T-cell (primary cell): ENCODE results near the gene BLMH. TPM values are rescaled to one million over a fixed set of nuclear protein-coding genes. Genes with fewer than 3 reads are reported as not detected.
A peak's percentile ranks its signal among the peaks of the same experiment; 100 is the strongest.

ENCODE experiments used
- ATAC-seq, 4 experiments: fragments of 200-7000 bp in 3 of 4; fragments of 150-1000 bp in 1 of 4; cut with Tn5 transposase; replicated peaks in 1 of 4; 1 replicate in 3 of 4; 2 replicates in 1 of 4; pipeline ENCODE4 v1.10.0; 2021; ENCODE audit warnings: moderate library complexity in 3 of 4, mild to moderate bottlenecking in 2 of 4, moderate number of reproducible peaks in 1 of 4
- CTCF ChIA-PET, 2 donors: fragments of 300-600 bp; sonication (Branson Sonifier 250); formaldehyde crosslinking; loops; one replicate each; lab custom pipeline; 2022; ENCODE audit warnings: antibody characterized with exemption in 2 of 2; lab: Charles Lee
- POLR2A ChIA-PET, 2 donors: fragments of 300-600 bp; sonication (Branson Sonifier 250); formaldehyde crosslinking; loops; one replicate each; lab custom pipeline; 2022; ENCODE audit warnings: antibody characterized with exemption in 2 of 2; lab: Charles Lee
- DNase-seq, 35 experiments: peaks; one replicate each; pipeline versions ENCODE4 v3.0.0 to v3.0.0-alpha.2; 2013 to 2023
- H3K27ac ChIP-seq: one replicate; pipeline ENCODE4 v1.5.1; 2013; ENCODE audit warnings: low read length
- H3K27me3 ChIP-seq, 2 experiments: replicated peaks in 1 of 2; 1 replicate in 1 of 2; 2 replicates in 1 of 2; pipeline versions ENCODE4 v1.6.1 to v1.7.0; 2013; ENCODE audit warnings: low read length in 1 of 2, mixed read lengths in 1 of 2; ENCODE audit not compliant: control insufficient read depth in 2 of 2, insufficient read depth in 2 of 2; ENCODE audit errors: extremely low read depth in 1 of 2
- H3K36me3 ChIP-seq, 2 donors: 1 replicate in 1 of 2; 2 replicates in 1 of 2; pipeline versions ENCODE4 v1.6.1 to v1.7.0; 2013; ENCODE audit warnings: low read length in 1 of 2; ENCODE audit not compliant: control insufficient read depth in 2 of 2, insufficient read depth in 1 of 2; ENCODE audit errors: extremely low read depth in 1 of 2
- H3K4me1 ChIP-seq, 2 experiments: 1 replicate in 1 of 2; 2 replicates in 1 of 2; pipeline versions ENCODE4 v1.6.1 to v1.7.0; 2013; ENCODE audit warnings: low read length in 2 of 2, mixed read lengths in 1 of 2; ENCODE audit not compliant: insufficient read depth in 2 of 2, control insufficient read depth in 1 of 2; ENCODE audit errors: extremely low read depth in 1 of 2
- H3K4me3 ChIP-seq, 2 donors: 1 replicate in 1 of 2; 2 replicates in 1 of 2; pipeline versions ENCODE4 v1.5.1 to v1.7.0; 2013; ENCODE audit warnings: mild to moderate bottlenecking in 2 of 2, low read length in 1 of 2, moderate library complexity in 1 of 2; ENCODE audit not compliant: control insufficient read depth in 1 of 2; ENCODE audit errors: extremely low read depth in 1 of 2
- H3K9me3 ChIP-seq: 2 replicates; pipeline ENCODE4 v1.7.0; 2013
- H3K27ac Mint-ChIP-seq, 2 donors: one replicate each; pipeline ENCODE4 v1.8.0; 2020 to 2021; ENCODE audit warnings: mild to moderate bottlenecking in 2 of 2, mixed read lengths in 2 of 2
- H3K27me3 Mint-ChIP-seq, 2 donors: one replicate each; pipeline ENCODE4 v1.8.0; 2021 to 2022; ENCODE audit warnings: mixed read lengths in 2 of 2
- H3K36me3 Mint-ChIP-seq: one replicate; pipeline ENCODE4 v1.8.0; 2021; ENCODE audit warnings: mixed read lengths
- H3K4me1 Mint-ChIP-seq, 3 donors: one replicate each; pipeline ENCODE4 v1.8.0; 2020 to 2022; ENCODE audit warnings: mixed read lengths in 3 of 3, mild to moderate bottlenecking in 1 of 3
- H3K4me3 Mint-ChIP-seq, 3 donors: one replicate each; pipeline ENCODE4 v1.8.0; 2020 to 2022; ENCODE audit warnings: mild to moderate bottlenecking in 3 of 3, mixed read lengths in 3 of 3, moderate library complexity in 3 of 3
- H3K9me3 Mint-ChIP-seq, 3 donors: one replicate each; pipeline ENCODE4 v1.8.0; 2020 to 2022; ENCODE audit warnings: mixed read lengths in 3 of 3
- WGBS: methylation state at CpG from one replicate; pipeline ENCODE4 v1.1.5; 2013; ENCODE audit warnings: missing lambda C conversion rate; ENCODE audit not compliant: insufficient coverage; 5-methylcytosine and 5-hydroxymethylcytosine counted together
- total RNA-seq, 35 experiments: library from RNA in 6 of 35; stranded (reverse) in 6 of 35; fragments of 120-200 nt in 1 of 35; gene quantifications; one replicate each; pipeline versions ENCODE4 v1.2.1 to v1.2.4 and lab custom pipeline; 2013 to 2026

The BLMH gene
- total RNA-seq, 5 donors from 2014 or later (not counting 1 experiment from before 2014, with no cell fraction given): 38.8 to 60.2 (median 47.4) TPM

DNA sequence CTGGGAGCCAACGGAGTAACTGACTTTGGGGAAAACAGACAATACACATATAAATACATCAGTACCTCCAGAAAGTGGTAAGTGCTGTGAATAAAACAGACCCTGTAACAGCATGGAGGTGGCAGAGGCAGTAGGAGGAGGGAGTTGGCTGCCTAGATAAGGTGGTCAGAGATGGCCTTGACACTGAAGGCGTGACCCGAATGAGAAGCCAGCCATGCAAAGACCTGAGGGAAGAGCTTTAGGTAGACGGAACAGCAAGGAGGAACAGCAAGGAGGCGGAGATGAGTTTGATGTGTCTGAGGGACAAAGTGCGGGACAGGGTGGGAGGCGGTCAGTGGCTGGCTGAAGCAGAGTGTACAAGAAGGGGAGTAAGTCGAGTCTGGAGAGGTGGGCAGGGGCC, 48.2 kb downstream of the BLMH start:
- WGBS: 86% methylated on average over 7 of the region's 8 CpGs
- peaks cover 27% of the 10 kb centered on the region for H3K36me3 Mint-ChIP-seq
- DNase-seq: no peak
- CTCF ChIA-PET: interaction anchor here (0.6 kb wide), 2 partner anchors 843 to 1064 kb away, joined by 3 read pairs; partner anchors contain the start of gene MYO18A (in 1 of the 2)
- POLR2A ChIA-PET: no interaction called here
- no peak overlapping the region for H3K4me3 Mint-ChIP-seq
- H3K9me3 ChIP-seq: no peaks in the 10 kb centered on the region
- no peak overlapping the region for H3K27ac Mint-ChIP-seq
- H3K27ac ChIP-seq: no peak overlapping the region
- peaks cover 9 to 12% of the 10 kb centered on the region in 2 donors for H3K27me3 Mint-ChIP-seq
- peaks cover 4 to 11% of the 10 kb centered on the region in 2 donors for H3K36me3 ChIP-seq
- H3K4me1 ChIP-seq: no peaks in the 10 kb centered on the region
- H3K27me3 ChIP-seq: peaks cover 0 to 11% of the 10 kb centered on the region in 2 experiments
- no peaks in the 10 kb centered on the region for H3K9me3 Mint-ChIP-seq
- peaks cover 4 to 7% (median 4%) of the 10 kb centered on the region in 3 donors for H3K4me1 Mint-ChIP-seq
- ATAC-seq: no peak
- no peak overlapping the region for H3K4me3 ChIP-seq

DNA sequence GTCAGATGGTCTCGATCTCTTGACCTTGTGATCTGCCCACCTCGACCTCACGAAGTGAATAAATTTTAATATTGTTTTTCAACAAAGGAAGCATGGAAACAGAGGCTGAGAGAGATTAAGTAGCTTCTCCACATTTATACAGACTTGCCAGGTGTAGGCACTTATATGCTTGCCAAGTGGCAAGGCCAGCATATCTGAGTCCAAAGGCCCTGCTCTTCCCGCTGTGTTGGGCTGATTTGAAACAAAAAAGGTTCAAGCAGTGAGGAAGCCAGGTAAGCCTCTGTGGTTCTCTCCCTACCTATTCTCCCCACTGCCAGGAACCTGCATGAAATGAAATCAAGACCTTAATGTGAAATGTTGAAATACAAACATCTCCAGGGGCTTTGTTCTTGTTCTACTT, 48.7 kb downstream of the BLMH start:
- Mint-ChIP-seq H3K9me3 (no peaks in the 10 kb centered on the region), H3K27ac (no peak overlapping the region)
- no peak for ATAC-seq

DNA sequence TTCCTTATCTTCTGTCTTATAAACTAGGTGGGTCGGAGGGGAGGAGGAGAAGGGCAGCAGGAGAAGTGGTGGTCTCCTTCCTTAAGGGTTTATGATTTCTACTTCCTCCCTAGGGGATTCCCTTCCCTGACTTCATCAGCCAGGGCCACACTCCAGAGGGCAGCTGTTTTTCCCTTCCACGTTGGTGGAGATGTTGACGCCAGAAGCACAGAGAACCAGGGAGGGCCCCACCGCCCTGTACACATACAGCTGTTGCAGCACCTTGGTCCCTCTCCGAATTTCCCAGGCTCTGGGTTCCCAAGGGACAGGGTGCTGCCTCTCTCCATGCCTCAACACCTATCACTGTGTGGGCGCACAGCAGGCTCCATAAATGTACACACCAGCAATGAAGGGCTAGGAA, 50.7 kb downstream of the BLMH start:
- peaks cover 0 to 20% of the 10 kb centered on the region in 2 experiments for H3K4me1 ChIP-seq
- POLR2A ChIA-PET: no interaction called here
- H3K27me3 ChIP-seq: peaks cover 2 to 34% of the 10 kb centered on the region in 2 experiments
- WGBS: 100% methylated on average over 1 of the region's 6 CpGs
- H3K9me3 ChIP-seq: no peaks in the 10 kb centered on the region
- H3K36me3 Mint-ChIP-seq: peaks cover 6% of the 10 kb centered on the region
- no peak for DNase-seq
- H3K27me3 Mint-ChIP-seq: peaks cover 28 to 30% of the 10 kb centered on the region in 2 donors
- H3K4me3 Mint-ChIP-seq: no peak overlapping the region
- H3K4me1 Mint-ChIP-seq: peaks cover 10 to 23% (median 18%) of the 10 kb centered on the region in 3 donors
- H3K9me3 Mint-ChIP-seq: no peaks in the 10 kb centered on the region
- no peak overlapping the region for H3K27ac Mint-ChIP-seq
- no peak for ATAC-seq
- no peaks in the 10 kb centered on the region for H3K36me3 ChIP-seq
- H3K4me3 ChIP-seq: no peak overlapping the region
- no peak overlapping the region for H3K27ac ChIP-seq
- CTCF ChIA-PET: no interaction called here

More for the DNA sequence above, 48.7 kb downstream of the BLMH start:
- Mint-ChIP-seq H3K36me3 (peaks cover 22% of the 10 kb centered on the region), H3K27me3 (peaks cover 15 to 18% of the 10 kb centered on the region in 2 donors), H3K4me3 (no peak overlapping the region), H3K4me1 (peaks cover 6 to 10% (median 9%) of the 10 kb centered on the region in 3 donors)
- peaks cover 0 to 17% of the 10 kb centered on the region in 2 experiments for H3K27me3 ChIP-seq
- ChIA-PET CTCF (interaction anchor here in 1 of 2 donors (0.6 kb wide), 1 partner anchor 843 kb away, joined by 3 read pairs; no protein-coding TSS in a partner anchor), POLR2A (no interaction called here)
- no CpG with 5 or more reads among the region's 4 CpGs for WGBS
- H3K36me3 ChIP-seq: peaks cover under 1 to 6% of the 10 kb centered on the region in 2 donors
- peaks cover 0 to 4% of the 10 kb centered on the region in 2 experiments for H3K4me1 ChIP-seq
- H3K27ac ChIP-seq: no peak overlapping the region
- DNase-seq: no peak
- H3K4me3 ChIP-seq: no peak overlapping the region
- no peaks in the 10 kb centered on the region for H3K9me3 ChIP-seq

DNA sequence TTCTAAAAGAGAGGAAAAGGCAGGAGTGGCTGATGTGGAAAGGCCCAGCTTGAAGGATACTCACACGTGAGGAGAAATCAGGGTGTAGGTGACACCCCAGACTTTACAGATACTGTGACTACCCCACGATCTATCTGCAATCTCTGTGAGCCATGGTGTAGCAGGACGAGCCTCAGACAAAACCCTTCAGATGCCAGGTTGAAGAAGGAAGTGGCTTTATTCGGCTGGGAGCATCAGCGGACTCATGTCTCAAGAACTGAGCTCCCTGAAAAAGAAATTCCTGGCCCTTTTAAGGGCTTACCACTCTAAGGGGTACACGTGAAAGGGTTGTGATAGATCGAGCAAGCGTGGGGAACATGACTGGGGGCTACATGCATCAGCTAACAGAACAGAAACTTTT, 51.6 kb downstream of the BLMH start:
- H3K36me3 ChIP-seq: no peaks in the 10 kb centered on the region
- POLR2A ChIA-PET: no interaction called here
- H3K4me1 ChIP-seq: peaks cover 0 to 29% of the 10 kb centered on the region in 2 experiments
- no peak for ATAC-seq
- H3K27me3 Mint-ChIP-seq: peaks cover 30 to 33% of the 10 kb centered on the region in 2 donors
- H3K27me3 ChIP-seq: peaks cover 3 to 43% of the 10 kb centered on the region in 2 experiments
- no peak for DNase-seq
- H3K27ac Mint-ChIP-seq: peak overlapping the region in 1 of 2 donors; percentile 2
- no peaks in the 10 kb centered on the region for H3K9me3 ChIP-seq
- no peaks in the 10 kb centered on the region for H3K9me3 Mint-ChIP-seq
- H3K4me3 Mint-ChIP-seq: no peak overlapping the region
- no peak overlapping the region for H3K4me3 ChIP-seq
- H3K27ac ChIP-seq: no peak overlapping the region
- peaks cover 3% of the 10 kb centered on the region for H3K36me3 Mint-ChIP-seq
- WGBS: 86% methylated on average over 6 of the region's 8 CpGs
- H3K4me1 Mint-ChIP-seq: peaks cover 11 to 27% (median 20%) of the 10 kb centered on the region in 3 donors
- CTCF ChIA-PET: interaction anchor here in 1 of 2 donors (0.5 kb wide), 1 partner anchor 1499 kb away, joined by 3 read pairs; no protein-coding TSS in a partner anchor

DNA sequence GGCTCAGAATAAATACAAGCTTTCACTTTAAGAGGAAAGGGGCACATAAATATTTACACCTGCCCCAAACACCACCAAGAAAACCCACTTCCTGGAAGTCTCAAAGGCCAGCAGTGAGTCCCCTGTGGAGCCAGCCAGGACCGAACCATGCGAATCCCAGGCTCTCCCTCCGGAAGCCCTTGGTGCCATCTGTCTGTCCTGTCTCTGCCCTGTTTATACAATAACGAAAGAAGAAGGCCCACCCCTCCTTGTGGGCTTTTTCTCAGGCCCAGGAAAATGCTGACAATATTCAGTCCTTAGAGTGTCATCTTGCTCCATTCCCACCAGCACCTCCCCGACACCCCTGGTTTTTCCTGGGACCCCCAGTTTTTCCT, 52.7 kb downstream of the BLMH start:
- Mint-ChIP-seq H3K4me3 (peak overlapping the region in 1 of 3 donors; percentile 15), H3K27me3 (peaks cover 38 to 44% of the 10 kb centered on the region in 2 donors), H3K36me3 (no peaks in the 10 kb centered on the region), H3K9me3 (no peaks in the 10 kb centered on the region), H3K27ac (no peak overlapping the region), H3K4me1 (peaks cover 17 to 34% (median 25%) of the 10 kb centered on the region in 3 donors)
- ChIA-PET POLR2A (no interaction called here), CTCF (no interaction called here)
- no peak for ATAC-seq
- no peaks in the 10 kb centered on the region for H3K9me3 ChIP-seq
- peaks cover 10 to 49% of the 10 kb centered on the region in 2 experiments for H3K27me3 ChIP-seq
- DNase-seq: no peak
- H3K4me1 ChIP-seq: peaks cover 0 to 31% of the 10 kb centered on the region in 2 experiments
- H3K36me3 ChIP-seq: no peaks in the 10 kb centered on the region
- no peak overlapping the region for H3K27ac ChIP-seq
- H3K4me3 ChIP-seq: no peak overlapping the region
- WGBS: 82% methylated on average over 5 of the region's 5 CpGs

DNA sequence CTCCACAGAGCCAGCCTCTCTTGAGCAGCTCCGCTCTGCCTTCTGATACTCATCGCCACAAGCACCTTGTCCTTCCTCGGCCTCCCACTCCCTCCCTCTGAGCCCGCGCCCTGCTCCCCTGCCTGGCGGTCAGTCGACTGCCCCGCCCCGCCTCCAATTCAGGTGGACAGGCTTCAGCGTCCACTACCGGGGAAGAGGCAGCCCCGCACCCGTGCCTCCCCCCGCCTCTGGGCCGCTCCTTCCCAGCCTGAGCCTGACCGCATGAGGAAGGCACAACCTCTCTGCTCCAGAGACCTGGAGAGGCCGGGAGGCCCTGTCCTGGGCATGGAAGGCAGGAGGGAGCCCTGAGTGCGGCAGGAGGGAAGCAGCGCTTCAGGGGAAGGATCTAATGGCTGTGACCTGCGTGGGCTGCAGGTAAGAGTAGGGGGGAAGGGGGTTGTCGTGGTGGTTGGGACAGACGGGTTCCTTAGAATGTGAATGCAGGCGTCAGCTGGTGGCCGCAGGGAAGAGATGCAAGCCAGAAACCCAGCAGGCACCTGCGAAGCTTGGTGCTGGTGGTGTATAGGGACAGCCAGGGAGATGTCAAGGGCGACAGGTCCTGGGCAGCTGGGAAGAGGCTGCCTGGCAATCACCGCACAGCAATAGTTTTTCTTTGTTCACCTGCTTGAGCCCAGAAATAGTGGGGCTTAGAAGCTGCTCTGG, 53.2 kb downstream of the BLMH start:
- no peak overlapping the region for H3K27ac Mint-ChIP-seq
- Histone ChIP-seq H3K27ac (no peak overlapping the region), H3K27me3 (peaks cover 10 to 49% of the 10 kb centered on the region in 2 experiments), H3K4me1 (peaks cover 0 to 31% of the 10 kb centered on the region in 2 experiments), H3K36me3 (no peaks in the 10 kb centered on the region), H3K4me3 (no peak overlapping the region), H3K9me3 (no peaks in the 10 kb centered on the region)
- no peak for DNase-seq
- peak in 1 of 4 experiments; percentile 17 for ATAC-seq
- H3K4me3 Mint-ChIP-seq: no peak overlapping the region
- ChIA-PET CTCF (no interaction called here), POLR2A (no interaction called here)
- WGBS: 42% methylated on average over 25 of the region's 27 CpGs
- H3K36me3 Mint-ChIP-seq: no peaks in the 10 kb centered on the region
- no peaks in the 10 kb centered on the region for H3K9me3 Mint-ChIP-seq
- H3K27me3 Mint-ChIP-seq: peaks cover 38 to 48% of the 10 kb centered on the region in 2 donors
- peaks cover 17 to 34% (median 25%) of the 10 kb centered on the region in 3 donors for H3K4me1 Mint-ChIP-seq
